Measurements from ENCODE around the gene HOXB1. TPM values are rescaled to one million over a fixed set of nuclear protein-coding genes. Genes with fewer than 3 reads are reported as not detected.

HOXB1 gene
- total and polyA plus RNA-seq, 2 of the 13 experiments (the other 11 are each of a cell fraction or from before 2014, with no cell fraction given), result not detected

DNA sequence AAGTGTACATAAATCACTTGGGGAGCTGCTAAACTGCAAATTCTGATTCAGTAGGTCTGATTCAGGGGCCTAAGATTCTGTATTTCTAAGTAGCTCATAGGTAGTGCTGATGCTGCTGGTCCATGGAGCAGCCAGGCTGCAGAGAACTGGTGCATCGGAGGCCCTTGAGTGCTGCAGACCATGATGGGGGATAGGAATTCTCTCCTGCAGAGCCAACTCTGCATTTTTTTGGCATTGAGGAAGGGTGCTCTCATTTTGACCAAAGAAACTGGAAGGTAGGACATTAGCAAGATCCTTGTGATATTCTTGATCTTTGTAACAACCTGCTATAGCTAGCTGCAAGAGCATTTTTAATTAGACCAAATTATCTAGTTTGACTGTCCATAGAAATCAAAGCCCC, 9.4 kb upstream of the HOXB1 start (continued):
- TF ChIP-seq, protein P1, sequence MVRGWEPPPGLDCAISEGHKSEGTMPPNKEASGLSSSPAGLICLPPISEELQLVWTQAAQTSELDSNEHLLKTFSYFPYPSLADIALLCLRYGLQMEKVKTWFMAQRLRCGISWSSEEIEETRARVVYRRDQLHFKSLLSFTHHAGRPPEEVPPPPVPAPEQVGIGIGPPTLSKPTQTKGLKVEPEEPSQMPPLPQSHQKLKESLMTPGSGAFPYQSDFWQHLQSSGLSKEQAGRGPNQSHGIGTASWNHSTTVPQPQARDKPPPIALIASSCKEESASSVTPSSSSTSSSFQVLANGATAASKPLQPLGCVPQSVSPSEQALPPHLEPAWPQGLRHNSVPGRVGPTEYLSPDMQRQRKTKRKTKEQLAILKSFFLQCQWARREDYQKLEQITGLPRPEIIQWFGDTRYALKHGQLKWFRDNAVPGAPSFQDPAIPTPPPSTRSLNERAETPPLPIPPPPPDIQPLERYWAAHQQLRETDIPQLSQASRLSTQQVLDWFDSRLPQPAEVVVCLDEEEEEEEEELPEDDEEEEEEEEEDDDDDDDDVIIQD (CRISPR knock-in tag; IDR thresholded peaks at IDR 0.05; ENCODE audit: low read depth), result no peak
- no peak for TF ChIP-seq HNRNPK (IDR thresholded peaks at IDR 0.05; ENCODE audit: low read depth, low read length, poor library complexity, severe bottlenecking)
- no peak for TF ChIP-seq ZNF20 (CRISPR knock-in tag; IDR thresholded peaks at IDR 0.05)
- no peak for TF ChIP-seq ZNF556 (CRISPR knock-in tag; IDR thresholded peaks at IDR 0.05; ENCODE audit: borderline replicate concordance)

DNA sequence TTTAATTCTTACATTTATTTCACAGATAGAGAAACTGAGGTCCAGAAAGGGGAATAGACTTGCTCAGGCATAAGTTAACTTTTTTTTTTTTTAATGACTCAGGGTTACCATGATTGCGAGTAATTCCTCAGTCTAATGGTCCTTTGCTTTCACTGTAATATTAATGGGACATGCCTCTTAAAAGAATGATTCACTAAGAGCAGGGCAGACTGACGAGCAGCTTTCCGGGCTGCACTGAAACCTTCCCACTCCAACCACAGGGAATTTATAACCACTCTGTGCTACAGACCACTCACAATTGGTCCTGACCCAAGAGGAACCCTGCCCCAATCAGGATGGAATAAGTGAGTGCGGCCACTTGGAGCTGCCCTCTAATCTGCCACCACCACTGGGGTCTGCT, 8.4 kb upstream of the HOXB1 start:
- Histone ChIP-seq H3K27ac (ENCODE audit: extremely low read length, insufficient read depth, low read length) (no peak overlapping the region), H3K36me3 (replicated peaks in 1 of 2; ENCODE audit: control insufficient read depth in 1 of 2, insufficient read depth in 2 of 2, low read length in 2 of 2) (no peaks in the 10 kb centered on the region), H3K9me3 (ENCODE audit: low read length) (no peaks in the 10 kb centered on the region), H3K27me3 (ENCODE audit: control insufficient read depth in 1 of 2, insufficient read depth in 2 of 2, low read length in 2 of 2) (peaks cover 4 to 54% of the 10 kb centered on the region in 2 experiments), H4K20me1 (ENCODE audit: insufficient read depth, low read length) (no peaks in the 10 kb centered on the region), H2AFZ (ENCODE audit: low read length) (no peak overlapping the region), H3K79me2 (ENCODE audit: insufficient read depth, low read length) (no peaks in the 10 kb centered on the region), H3K4me3 (replicated peaks in 1 of 3; ENCODE audit: insufficient read depth in 1 of 3, low read depth in 2 of 3, low read length in 3 of 3) (no peak overlapping the region), H3K4me1 (ENCODE audit: insufficient read depth, low read length) (no peaks in the 10 kb centered on the region), H3K9ac (ENCODE audit: insufficient read depth, low read depth, low read length) (no peak overlapping the region), H3K4me2 (ENCODE audit: low read depth, low read length) (no peak overlapping the region)
- ChIA-PET POLR2A (no interaction called here), CTCF (ENCODE audit: low intra/inter-chr PET ratio, low total read pairs) (no interaction called here)
- WGBS (ENCODE audit: low lambda C conversion rate), result 22% methylated on average over 4 of the region's 4 CpGs
- in situ Hi-C loops (cut with HindIII; ENCODE audit: extremely low pct_ligation_motif_present, low pct_unique_long_range_greater_than_20kb) (no loop called here), intact Hi-C loops (cut with micrococcal nuclease; ENCODE audit: unreplicated experiment) (no loop called here)
- ATAC-seq (no peak), FAIRE-seq (no peak), DNase-seq (ENCODE audit: low spot score) (no peak)
- TF ChIP-seq ZNF3 (CRISPR knock-in tag; IDR thresholded peaks at IDR 0.05), result no peak
- no peak for TF ChIP-seq ZEB1 (IDR thresholded peaks at IDR 0.05; ENCODE audit: insufficient replicate concordance, low read depth)
- TF ChIP-seq ZNF496 (CRISPR knock-in tag; IDR thresholded peaks at IDR 0.05; ENCODE audit: insufficient replicate concordance), result no peak
- TF ChIP-seq, protein P2, sequence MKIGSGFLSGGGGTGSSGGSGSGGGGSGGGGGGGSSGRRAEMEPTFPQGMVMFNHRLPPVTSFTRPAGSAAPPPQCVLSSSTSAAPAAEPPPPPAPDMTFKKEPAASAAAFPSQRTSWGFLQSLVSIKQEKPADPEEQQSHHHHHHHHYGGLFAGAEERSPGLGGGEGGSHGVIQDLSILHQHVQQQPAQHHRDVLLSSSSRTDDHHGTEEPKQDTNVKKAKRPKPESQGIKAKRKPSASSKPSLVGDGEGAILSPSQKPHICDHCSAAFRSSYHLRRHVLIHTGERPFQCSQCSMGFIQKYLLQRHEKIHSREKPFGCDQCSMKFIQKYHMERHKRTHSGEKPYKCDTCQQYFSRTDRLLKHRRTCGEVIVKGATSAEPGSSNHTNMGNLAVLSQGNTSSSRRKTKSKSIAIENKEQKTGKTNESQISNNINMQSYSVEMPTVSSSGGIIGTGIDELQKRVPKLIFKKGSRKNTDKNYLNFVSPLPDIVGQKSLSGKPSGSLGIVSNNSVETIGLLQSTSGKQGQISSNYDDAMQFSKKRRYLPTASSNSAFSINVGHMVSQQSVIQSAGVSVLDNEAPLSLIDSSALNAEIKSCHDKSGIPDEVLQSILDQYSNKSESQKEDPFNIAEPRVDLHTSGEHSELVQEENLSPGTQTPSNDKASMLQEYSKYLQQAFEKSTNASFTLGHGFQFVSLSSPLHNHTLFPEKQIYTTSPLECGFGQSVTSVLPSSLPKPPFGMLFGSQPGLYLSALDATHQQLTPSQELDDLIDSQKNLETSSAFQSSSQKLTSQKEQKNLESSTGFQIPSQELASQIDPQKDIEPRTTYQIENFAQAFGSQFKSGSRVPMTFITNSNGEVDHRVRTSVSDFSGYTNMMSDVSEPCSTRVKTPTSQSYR (CRISPR knock-in tag; IDR thresholded peaks at IDR 0.05; ENCODE audit: borderline replicate concordance), result no peak
- TF ChIP-seq MTF1 (CRISPR knock-in tag; IDR thresholded peaks at IDR 0.05), result no peak
- TF ChIP-seq RORA (CRISPR knock-in tag; IDR thresholded peaks at IDR 0.05), result no peak
- TF ChIP-seq, protein P3, sequence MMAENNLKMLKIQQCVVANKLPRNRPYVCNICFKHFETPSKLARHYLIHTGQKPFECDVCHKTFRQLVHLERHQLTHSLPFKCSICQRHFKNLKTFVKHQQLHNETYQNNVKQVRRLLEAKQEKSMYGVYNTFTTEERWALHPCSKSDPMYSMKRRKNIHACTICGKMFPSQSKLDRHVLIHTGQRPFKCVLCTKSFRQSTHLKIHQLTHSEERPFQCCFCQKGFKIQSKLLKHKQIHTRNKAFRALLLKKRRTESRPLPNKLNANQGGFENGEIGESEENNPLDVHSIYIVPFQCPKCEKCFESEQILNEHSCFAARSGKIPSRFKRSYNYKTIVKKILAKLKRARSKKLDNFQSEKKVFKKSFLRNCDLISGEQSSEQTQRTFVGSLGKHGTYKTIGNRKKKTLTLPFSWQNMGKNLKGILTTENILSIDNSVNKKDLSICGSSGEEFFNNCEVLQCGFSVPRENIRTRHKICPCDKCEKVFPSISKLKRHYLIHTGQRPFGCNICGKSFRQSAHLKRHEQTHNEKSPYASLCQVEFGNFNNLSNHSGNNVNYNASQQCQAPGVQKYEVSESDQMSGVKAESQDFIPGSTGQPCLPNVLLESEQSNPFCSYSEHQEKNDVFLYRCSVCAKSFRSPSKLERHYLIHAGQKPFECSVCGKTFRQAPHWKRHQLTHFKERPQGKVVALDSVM (CRISPR knock-in tag; IDR thresholded peaks at IDR 0.05), result no peak
- TF ChIP-seq ZNF430 (CRISPR knock-in tag; IDR thresholded peaks at IDR 0.05), result no peak
- TF ChIP-seq SRF (IDR thresholded peaks at IDR 0.05; ENCODE audit: low read depth, low read length), result no peak
- no peak for TF ChIP-seq TMF1 (CRISPR knock-in tag; IDR thresholded peaks at IDR 0.05; ENCODE audit: low read depth)
- no peak for TF ChIP-seq LCORL (IDR thresholded peaks at IDR 0.05)
- no peak for TF ChIP-seq LCORL (CRISPR knock-in tag; IDR thresholded peaks at IDR 0.05)
- TF ChIP-seq, protein P4, sequence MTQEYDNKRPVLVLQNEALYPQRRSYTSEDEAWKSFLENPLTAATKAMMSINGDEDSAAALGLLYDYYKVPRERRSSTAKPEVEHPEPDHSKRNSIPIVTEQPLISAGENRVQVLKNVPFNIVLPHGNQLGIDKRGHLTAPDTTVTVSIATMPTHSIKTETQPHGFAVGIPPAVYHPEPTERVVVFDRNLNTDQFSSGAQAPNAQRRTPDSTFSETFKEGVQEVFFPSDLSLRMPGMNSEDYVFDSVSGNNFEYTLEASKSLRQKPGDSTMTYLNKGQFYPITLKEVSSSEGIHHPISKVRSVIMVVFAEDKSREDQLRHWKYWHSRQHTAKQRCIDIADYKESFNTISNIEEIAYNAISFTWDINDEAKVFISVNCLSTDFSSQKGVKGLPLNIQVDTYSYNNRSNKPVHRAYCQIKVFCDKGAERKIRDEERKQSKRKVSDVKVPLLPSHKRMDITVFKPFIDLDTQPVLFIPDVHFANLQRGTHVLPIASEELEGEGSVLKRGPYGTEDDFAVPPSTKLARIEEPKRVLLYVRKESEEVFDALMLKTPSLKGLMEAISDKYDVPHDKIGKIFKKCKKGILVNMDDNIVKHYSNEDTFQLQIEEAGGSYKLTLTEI (CRISPR knock-in tag; conservative IDR thresholded peaks at IDR 0.05), result no peak
- no TSS peak for BruUV-seq (replicated peaks)
